Fibroblast of the conjunctiva (primary cell): Measurements from ENCODE around the gene MRPL55.

ENCODE experiments used
- DNase-seq: peaks from one replicate; pipeline ENCODE4 v3.0.0-alpha.2; 2010; ENCODE audit warnings: low read depth

Gene MRPL55

DNA sequence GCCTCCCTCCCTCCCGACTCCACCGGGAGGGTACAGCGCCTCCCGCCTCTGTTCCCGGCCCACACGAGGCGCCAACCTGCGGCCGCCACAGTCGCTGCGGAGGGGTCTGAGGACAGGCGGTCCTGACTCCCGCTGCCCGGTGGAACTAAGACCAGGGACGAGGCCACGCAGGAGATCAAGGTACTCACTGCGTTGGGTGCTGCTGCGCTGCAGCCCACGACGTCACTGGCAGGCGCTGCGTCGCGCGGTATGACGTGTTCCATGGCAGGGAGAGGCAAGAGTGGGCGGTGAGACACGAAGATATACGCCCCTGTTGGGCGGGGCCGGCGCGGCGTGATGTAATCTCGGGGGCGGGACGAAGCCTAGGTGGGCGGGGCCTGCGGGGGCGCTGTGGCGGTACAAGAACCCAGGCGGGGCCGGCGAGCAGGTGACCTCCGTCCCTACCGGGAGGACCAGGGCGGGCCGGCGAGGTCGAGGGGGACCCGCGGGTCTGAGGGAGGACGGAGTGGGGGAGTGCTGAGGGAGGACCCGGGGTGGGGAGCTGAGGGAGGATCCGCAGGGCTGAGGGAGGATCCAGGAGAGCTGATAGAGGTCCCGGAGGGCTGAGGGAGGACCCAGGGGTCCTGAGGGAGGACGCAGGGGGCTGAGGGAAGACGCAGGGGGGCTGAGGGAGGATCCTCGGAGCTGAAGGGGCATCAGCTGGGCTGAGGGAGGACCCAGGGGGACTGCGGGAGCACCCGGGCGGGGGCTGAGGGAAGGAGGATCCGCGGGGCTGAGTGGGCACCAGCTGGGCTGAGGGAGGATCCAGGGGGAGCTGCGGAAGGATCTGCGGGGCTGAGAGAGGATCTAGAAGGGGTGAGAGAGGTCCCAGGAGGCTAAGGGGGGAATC is at the start of gene MRPL55:
Gene MRPL55, minus strand, starts transcription at position 227 of the 889 bp plus-strand sequence. CDS start 1,039 bp downstream, outside the sequence.
- DNase-seq = peak; percentile 89

DNA sequence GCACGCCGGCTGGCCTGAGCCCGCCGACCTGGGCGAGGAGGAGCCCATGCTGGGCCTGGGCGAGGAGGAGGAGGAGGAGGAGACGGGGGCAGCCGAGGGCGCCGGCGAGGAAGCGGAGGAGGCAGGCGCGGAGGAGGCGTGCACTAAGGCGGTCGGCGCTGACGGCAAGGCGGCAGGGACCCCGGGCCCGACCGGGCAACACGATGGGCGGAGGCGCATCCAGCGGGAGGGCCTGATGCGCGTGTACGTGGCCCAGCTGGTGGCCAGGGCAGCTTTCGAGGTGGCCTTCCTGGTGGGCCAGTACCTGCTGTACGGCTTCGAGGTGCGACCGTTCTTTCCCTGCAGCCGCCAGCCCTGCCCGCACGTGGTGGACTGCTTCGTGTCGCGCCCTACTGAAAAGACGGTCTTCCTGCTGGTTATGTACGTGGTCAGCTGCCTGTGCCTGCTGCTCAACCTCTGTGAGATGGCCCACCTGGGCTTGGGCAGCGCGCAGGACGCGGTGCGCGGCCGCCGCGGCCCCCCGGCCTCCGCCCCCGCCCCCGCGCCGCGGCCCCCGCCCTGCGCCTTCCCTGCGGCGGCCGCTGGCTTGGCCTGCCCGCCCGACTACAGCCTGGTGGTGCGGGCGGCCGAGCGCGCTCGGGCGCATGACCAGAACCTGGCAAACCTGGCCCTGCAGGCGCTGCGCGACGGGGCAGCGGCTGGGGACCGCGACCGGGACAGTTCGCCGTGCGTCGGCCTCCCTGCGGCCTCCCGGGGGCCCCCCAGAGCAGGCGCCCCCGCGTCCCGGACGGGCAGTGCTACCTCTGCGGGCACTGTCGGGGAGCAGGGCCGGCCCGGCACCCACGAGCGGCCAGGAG is 49.3 kb upstream of the MRPL55 start:
- no peak for DNase-seq

DNA sequence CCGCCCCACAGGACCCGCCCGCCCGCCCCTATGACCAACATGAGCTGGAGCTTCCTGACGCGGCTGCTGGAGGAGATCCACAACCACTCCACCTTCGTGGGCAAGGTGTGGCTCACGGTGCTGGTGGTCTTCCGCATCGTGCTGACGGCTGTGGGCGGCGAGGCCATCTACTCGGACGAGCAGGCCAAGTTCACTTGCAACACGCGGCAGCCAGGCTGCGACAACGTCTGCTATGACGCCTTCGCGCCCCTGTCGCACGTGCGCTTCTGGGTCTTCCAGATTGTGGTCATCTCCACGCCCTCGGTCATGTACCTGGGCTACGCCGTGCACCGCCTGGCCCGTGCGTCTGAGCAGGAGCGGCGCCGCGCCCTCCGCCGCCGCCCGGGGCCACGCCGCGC is 48.6 kb upstream of the MRPL55 start:
- DNase-seq = no peak

DNA sequence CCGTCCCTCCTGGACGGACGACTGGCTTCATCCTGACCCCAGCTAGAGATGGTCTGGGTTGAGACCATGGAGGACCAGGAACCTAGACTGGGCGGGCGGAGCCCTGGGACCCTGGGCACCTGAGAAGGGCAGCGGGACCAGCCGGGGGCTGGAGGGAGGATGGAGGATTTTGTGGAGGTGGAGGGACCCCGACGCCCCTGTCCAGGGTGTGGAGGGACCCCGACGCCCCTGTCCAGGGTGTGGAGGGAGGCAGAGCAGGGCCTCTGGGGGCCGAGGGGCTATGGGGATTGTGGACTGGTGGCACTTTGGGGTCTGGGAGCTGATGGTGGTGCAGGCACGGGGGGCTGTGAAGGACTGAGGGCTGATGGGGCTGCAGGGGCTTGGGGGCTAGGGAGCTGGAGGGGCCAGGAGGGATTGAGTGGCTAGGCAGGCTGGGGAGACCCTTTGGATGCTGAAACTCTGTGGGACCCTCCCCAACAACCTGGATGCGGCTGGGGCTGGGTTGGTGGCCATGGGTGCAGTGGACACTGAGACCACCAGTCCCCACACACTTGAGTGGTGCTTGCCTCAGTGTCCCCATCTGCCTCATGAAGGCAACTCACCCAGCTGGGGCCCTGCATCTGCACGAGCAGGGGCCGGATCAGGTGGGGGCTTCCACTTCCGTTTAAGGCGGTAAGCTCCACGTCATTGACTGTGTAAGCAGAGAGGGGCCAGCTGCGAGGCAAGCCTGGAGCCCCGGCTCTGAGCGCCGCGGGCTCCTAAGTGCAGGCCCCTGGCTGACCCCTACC is 48.0 kb upstream of the MRPL55 start:
- no peak for DNase-seq

DNA sequence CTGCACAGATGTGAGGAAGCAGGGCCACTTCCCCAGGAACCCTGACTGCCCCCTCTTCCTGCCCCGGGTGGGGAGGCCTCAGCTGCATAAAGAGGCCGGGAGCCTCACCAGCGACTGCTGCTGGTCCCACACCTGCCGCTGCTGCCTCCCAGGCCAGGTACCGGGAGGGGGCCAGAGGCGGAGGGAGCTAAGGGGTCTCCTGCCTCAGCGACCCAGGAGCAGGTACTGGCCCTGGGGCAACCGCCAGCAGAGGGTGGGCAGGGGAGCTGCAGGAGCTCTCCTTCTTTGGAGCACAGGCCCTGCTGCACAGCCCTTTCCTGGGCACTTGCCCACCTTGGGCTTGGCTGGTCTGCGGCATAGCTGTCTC is 47.4 kb upstream of the MRPL55 start:
- DNase-seq = no peak

DNA sequence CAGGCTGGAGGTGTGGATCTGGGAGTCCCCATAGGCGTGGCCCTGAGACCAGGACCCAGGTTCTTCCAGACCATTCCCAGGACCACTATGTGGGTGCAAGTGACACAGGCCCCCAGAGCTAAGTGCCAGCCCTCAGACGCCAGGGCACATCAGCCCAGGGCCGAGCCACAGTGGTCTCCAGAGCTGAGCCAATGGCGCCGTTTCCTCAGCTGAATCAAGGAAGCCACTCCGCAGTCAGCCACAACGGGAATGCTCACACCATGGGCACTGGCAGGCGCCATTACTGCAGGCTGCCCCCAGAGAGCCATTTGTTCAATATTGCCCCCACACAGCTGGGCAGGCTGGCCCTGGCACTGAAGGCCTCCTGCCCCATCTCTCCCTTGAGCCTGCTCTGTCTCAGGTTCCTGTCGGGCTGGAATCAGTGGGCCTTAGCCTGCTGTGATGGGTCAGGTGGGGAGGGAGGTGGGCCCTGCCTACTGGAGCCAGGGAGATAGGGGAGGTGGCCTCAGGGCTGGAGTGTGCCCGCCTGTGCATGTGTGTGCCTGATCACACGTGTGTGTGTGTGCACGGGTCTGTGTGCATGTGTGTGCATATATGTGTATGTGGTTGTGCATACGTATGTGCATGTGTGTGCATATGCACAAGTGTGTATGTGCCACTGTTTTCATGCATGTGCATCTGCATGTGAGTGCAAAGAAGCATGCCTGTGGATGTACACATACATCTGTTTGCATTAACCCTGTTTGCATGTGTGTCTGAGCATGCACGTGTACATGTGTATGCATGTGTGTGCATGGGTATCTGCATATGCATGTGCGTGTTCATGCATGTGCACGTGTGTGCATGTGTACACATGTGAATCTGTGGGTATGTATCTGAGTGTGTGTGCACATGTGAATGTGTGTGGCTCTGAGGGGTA is 46.8 kb upstream of the MRPL55 start:
- no peak for DNase-seq

DNA sequence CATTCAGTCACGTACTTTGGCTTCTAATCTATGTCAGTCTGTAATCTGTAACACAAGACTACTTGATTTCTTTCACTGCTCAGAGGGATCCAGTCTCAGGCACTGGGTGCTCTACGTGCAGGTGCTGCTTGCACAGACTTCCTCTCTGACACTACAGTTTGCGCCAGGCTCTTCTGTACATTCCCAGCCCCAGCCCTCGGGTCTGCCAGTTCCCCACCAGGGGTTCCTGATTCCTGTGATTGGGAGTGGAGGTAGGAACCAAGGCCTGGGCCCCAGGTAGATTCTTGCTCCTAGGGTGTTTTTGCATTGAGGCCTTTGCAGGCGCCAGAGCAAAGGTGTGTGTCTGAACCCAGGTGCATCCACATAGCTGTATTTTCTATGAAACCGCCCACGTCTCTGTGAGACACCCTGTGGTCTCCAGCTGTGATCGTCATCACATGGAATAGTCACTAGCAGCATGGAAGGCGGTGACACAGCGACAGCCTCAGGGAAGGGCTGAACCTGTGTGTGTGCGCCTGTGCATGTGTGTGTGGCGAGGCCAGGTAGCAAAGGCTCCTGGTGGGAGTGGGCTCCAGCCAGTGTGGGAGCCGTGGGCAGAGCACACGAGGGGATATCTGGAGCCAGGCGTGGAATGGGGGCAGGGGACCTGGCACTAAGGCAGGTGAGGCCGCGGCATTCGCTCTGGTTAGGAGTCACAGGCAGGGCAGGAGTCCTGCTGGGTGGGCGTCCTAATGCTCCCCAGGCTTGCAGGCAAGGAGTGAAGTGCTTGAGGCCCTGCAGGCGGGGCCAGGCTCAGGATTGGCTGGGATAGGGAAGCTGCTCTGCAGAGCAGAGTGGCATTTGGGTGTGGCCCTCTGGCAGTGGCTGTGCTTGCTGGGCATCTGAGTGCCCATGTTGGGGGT is 45.8 kb upstream of the MRPL55 start:
- DNase-seq = no peak

DNA sequence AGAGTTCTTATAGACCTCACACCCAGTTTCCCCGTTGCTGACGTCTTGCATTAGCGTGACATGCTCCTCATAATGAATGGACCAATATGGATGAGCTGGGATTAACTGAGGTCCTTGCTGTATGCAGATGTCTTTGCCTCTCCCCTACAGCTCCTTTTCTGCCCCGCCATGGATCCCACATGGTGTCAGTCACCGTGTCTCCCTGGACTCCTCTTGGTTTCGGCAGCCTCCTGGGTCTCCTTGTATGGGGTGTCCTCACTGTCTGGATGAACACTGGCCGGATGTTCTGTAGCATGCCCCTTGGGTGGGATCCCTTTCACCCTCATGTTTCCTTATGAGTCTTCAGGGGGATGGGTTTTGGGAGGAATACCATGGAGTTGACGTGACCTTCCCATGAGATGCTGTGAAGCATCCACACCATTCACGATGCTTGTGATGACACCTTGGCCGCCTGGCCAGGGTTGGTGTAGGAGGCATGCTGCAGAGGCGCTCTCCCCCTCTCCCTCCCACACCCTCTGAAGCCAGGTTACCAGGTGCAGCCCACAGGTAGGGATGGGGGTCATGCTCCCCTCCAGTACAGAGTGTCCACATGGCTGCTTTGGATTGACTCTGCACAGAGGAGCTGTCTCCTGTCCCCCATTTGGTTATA is 45.0 kb upstream of the MRPL55 start:
- DNase-seq = no peak

DNA sequence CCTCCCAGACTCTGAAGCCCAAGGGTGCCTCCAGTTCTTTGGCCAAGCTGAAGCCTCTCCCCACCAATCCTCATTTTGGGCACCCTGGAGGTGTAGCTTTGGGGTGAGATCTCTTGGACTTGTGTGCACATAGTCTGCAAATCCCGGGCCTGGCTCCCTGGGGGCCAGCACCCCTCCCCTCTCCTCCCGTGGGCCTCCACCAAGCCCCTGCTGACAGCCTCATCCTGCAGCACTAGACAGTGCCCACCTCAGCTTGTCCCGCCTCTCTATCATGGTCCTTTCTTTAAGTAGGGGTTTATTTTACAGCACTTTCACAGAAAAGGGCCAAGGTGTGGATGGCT is 43.8 kb upstream of the MRPL55 start:
- DNase-seq = no peak

DNA sequence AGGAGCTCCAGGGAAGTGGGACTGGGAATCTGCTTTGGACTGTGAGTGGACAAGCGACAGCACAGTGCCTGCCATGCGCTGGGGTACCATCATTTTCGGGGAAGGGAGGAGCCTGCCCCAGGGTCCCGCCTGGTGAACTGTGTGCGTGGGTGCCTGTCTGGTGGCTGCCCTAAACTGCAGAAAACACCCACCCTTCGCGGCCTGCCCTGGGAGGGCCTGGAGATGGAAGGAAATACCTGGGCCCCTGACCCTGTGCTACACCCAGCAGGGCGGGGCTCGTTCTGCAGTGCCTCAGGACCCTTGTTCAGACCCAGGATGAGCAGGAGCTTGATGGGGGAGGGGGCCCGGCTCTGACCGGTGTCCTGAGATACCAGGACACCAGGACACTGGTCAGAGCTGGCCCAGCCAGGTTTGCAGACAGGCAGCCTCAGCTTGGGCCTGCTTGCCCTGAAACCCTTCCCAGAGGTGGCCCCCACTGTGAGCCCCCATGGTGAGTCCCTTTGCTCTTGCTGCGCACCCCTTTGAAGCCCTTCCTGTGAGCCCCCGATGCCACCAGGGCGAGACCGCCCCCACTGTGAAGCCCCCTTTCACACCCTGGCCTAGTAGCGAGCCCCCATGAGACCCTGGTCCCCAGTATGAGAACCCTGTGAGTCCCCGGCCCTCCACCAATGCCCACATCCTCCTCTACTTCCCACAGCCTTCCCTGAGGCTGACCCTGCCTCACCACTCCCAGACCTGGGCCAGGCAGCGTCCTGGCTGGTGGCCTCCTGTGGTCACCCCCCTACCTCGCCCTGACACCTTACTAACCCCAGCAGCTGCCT is 43.2 kb upstream of the MRPL55 start:
- DNase-seq = no peak

DNA sequence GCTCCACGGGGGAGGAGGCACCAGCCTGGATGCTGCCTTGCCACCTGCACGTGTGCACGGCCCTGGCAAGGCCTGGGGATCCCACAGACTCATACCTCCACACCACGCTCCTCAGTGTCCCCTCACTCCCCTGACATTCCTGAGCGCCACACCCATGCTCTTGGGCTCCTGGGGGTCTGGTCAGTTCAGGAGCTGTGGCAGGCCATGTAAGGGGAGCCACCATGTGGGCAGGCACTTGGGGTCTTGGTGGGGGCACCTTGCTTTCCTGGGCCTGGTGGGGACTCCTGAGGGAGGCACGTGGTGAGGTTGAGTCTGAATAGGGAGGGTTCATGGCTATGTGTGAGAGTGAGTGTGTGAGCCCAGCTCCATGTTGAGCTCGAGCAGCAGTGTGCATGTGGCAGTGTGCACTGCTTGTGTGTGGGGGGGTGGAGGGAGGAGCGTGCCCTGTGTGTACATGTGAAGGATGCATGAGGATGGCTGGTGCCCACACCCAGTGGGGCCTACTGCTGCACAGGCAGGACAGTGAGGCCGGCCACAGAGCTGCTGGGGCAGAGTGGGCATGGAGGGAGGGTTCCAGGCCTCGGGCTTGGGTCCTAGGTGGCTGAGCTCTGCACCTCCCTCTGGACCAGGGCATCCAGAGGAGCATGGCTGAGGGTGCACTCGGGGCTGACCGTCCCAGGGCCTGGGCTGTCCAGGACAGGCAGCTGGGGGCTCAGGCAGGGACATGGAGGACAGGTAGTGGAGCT is 42.3 kb upstream of the MRPL55 start:
- no peak for DNase-seq

DNA sequence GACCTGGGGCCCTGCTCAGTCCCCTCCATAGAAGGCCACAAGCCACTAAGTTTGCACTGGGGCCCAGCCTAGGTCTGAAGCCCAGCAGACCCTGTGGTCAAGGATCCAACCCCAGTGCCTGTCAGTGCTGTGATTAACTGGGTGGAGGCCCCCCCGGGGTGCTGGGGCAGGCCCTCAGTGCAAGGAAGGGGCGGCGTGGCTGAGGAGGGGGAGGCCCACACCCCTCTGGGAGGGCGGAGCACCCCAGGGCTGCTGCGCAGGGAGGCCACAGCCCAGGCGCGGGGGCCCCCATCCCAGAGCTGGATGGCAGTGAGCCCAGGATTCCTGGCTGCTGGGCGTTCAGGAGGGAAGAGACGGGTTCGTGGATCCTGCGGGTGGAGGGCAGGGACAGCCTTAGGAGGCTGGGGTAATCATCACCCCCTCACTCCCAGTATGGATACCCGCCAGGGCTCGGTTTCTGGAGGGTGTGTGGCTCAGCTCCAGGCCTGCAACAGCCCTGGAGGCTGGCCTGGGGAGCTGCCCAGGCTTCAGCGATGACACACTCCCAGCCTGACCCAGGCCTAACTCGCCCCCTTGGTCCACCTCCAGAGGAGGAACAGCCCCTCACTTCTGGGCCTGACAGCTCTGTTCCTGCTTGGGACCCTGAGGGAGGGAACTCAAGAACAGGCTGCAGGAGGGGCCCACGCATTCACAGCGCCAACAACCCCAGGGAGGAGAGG is 41.5 kb upstream of the MRPL55 start:
- peak; percentile 87 for DNase-seq

DNA sequence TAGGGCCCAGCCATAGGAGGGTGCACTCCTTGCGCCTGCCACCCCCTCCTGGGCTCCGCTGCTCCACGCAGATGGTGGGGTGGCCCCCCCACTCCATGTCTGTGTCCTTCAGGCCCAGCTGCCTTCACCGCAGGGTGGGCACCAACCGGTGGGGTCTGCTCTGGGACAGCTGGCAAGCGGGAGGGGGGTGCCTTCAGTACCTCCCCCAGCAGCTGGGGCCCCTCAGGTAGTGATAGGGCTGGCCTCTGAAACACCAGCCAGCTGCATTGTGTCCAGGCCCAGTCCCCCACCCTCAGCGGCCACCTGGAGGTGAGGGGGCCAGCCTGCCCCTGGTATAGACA is 41.0 kb upstream of the MRPL55 start:
- no peak for DNase-seq

DNA sequence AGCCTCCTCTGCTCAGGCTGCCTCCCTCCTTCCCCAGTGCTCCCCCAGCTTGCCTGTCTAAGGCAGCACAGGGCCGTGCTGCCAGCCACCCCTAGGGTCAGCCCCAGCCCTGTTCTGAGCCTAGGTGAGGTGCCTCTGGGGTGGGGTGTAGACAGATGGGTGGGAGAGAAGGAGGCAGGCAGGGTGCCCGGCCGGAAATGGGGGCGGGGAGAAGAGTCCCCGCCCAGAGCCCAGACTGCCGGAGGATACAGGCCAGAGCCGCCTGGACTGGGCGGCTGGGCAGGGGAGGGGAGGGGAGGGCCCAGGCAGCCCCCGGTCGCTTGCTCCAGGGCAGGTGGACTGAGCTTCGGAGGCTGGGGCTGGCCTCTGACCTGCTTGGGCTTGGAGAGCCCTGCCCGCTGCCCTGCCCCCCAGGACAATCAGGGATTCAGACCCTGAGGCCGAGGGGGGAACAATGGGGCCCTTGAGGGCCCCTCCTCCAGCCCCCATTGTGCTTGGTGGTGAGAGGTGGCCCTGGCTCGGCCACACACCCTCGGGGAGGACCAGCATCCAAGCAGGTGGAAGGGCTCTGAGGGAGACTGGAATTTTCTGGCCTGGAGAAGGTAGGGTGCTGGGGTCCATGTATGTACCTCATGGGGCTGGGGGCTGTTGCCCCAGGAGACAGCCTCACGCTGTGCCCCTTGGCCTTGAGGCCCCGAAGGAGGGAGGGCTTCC is 40.5 kb upstream of the MRPL55 start, which contains the start of gene GJC2:
Gene GJC2, plus strand, starts transcription at position 525 of the 714 bp plus-strand sequence. CDS start 7,829 bp downstream, outside the sequence.
- no peak for DNase-seq

DNA sequence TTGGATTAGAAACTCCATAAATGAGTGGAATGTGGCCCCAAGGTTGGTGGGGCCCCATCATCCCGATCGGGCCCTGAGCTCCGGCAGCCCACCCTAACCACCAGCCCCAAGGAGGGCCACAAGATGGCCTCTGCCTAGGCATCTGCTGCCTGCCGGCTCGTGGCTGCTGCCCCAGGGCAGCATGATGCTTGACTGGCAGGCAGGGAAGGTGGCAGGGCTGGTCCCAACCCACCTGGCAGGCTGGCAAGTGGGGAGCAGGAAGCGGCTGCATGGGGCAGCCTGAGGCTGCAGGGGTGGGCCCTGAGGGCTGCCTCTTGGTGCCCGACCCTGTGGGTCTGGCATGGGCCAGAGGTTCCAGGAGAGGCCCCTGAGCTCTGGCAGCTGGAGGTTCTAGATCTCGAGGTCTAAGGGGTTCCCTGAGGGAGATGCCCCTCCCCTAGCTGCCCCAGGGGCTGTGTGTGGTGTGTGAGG is 39.9 kb upstream of the MRPL55 start:
- no peak for DNase-seq

DNA sequence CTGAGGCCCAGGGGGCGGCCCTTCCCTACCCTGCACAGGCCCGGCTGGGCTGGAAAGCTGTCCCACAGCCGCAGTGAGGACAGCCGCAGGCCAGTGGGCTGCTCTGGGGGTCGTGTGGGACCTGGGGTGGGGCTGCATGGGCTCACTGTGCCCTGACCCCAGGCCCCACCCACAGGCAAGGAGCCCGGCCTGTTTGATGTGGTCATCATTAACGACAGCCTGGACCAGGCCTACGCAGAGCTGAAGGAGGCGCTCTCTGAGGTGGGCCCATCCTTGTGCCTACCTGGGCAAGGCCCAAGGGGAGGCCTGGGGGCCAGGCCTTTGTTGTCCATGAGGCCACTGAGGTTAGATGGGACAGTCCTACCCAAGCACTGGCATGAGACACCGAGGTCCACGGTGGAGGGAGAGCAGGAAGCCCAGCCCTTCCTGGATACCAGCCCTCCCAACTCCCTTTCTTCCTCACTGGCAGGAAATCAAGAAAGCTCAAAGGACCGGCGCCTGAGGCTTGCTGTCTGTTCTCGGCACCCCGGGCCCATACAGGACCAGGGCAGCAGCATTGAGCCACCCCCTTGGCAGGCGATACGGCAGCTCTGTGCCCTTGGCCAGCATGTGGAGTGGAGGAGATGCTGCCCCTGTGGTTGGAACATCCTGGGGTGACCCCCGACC is 39.2 kb upstream of the MRPL55 start:
- DNase-seq = no peak
